HG03045 (cell line): Measurements from ENCODE around the gene CCDC191.

Source experiments
- ATAC-seq: cut with Tn5 transposase; IDR thresholded peaks from one replicate; pipeline ENCODE4 v1.9.1; 2021; ENCODE audit warnings: mild to moderate bottlenecking, moderate library complexity; ENCODE audit not compliant: unreplicated experiment

The CCDC191 gene, protein sequence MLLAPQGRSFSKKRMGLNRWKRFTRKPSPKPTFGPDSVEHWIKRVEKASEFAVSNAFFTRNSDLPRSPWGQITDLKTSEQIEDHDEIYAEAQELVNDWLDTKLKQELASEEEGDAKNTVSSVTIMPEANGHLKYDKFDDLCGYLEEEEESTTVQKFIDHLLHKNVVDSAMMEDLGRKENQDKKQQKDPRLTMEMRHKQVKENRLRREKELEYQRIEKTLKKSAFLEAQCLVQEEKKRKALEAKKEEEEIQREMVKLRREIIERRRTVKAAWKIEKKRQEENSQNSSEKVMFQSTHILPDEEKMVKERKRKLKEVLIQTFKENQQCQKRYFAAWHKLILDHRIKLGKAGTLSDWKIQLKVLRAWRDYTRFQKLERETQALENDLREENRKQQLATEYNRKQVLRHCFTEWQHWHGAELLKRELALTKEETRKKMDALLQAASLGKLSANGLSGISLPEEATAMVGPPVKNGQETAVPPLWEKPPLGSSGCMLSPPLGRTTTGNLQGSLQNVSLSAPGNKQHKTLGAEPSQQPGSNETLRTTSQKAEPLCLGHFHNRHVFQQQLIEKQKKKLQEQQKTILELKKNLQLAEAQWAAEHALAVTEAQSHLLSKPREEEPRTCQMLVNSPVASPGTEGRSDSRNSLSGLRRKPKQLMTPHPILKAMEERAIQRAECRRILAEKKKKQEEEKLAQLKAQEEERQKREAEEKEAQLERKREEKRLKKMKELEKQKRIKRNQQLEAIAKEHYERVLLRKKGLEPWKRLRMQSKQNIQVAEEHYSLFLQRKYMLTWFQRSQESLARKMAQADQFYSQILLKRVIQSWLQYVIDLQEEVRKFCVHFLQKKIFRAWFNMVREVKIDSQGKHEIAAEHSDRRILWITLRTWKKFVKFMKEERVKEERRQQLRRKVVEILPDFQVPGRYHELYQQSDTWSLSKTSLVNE

DNA sequence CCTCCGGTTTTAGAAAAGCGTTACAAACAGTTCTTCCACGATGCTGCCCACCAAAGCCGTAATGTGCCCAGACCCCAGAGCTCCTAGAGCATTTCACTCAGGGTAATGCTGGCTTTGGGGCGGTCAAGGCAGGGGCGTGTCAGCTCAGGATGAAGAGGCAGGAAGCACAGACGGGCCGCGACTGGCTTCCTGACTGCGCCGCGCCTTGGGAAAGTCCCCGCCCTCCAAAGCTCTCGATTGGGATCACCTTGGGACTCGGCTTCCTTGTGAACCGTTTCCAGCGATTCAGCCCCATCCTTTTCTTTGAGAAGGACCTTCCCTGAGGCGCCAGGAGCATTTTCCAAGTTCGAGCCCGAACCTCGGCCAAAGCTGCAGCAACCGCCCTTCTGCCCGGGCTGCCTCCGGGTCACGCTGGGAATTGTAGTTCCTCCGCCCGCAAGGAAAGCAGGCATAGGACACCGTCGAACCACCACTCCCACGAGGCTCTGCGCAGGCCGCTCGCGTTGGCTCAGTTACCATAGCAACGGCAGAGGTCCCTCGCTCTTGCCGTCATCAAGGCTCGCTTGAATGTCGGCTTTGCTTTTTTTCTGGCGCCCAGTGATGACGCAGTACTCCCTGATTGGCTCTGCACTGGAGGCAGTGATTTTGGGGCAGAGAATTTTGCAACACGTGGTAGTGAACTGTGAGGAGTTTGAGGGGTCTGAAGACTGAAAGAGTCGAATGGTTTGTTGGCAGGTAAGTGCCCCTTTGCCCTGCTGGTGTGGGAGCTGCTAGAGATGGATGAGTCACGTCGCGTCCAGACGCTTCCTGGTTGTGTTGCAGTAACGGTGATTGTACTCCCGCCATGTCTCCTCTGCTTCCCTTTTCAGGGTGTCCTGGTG, at the start of gene CCDC191, which contains the start of gene QTRT2:
Gene CCDC191, minus strand, starts transcription at position 397 of the 881 bp plus-strand sequence. Its CDS starts 60 bp downstream, at position 337.
Gene QTRT2, plus strand, starts transcription at position 608 of the 881 bp plus-strand sequence. CDS start 8,521 bp downstream, outside the sequence.
- ATAC-seq, result peak; percentile 99

DNA sequence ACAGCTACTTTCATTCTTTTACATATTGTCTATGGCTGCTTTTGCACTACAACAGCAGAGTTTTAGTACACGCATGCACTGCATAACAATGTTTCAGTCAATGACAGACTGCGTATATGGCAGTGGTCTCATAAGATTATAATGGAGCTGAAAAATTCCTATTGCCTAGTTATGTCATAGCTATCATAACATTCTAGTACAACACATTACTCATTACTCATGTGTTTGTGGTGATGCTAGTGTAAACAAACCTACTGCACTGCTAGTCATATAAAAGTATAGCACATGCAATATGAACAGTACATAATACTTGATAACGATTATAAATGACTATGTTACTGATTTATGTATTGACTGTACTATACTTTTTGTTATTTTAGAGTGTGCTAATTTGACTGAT, 48.1 kb upstream of the CCDC191 start:
- no peak for ATAC-seq

DNA sequence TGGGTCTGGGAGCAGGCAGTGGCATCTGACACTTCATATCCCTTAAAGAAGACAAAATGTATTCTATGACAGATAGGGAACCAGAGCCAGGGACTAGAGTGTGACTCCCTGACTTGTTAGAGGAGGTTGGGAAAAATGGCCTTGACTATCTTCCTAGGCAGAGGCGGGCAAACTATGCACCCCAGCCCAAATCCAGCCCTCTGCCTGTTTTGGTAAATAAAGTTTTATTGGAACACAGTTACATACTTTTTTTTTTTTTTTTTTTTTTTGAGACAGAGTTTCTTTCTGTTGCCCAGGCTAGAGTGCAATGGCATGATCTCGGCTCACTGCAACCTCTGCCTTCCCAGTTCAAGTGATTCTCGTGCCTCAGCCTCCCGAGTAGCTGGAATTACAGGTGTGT, 47.5 kb upstream of the CCDC191 start:
- no peak for ATAC-seq

DNA sequence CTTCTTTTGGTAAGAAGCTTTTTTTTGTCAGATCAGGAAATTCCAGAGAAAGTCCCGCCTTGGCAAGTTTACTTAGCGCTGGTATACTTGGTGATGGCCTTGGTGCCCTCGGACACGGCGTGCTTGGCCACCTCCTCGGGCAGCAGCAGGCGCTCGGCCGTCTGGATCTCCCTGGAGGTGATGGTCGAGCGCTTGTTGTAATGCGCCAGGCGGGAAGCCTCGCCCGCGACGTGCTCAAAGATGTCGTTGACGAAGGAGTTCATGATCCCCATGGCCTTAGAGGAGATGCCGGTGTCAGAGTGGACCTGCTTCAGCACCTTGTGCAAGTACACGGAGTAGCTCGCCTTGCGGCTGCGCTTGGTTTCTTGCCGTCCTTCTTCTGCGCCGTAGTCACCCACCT, 46.9 kb upstream of the CCDC191 start:
- ATAC-seq, result no peak

DNA sequence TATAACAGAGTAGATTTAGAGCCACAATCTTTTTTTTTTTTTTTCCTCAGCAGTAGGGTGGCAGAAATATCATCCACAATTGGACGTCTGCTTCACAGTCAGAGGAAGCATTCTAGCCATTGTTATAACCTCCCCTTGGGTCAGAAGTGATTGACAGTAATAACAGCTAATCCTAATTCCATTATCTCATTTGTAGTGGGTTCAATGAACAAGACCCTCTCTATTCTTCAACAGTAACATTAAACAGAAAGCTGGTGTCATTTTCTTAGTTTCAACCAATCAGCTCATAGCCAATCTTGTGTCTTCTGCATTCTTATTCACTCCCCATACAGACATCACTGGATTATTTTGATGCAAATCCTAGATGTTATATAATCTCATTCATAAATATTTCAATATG, 44.8 kb upstream of the CCDC191 start:
- no peak for ATAC-seq

DNA sequence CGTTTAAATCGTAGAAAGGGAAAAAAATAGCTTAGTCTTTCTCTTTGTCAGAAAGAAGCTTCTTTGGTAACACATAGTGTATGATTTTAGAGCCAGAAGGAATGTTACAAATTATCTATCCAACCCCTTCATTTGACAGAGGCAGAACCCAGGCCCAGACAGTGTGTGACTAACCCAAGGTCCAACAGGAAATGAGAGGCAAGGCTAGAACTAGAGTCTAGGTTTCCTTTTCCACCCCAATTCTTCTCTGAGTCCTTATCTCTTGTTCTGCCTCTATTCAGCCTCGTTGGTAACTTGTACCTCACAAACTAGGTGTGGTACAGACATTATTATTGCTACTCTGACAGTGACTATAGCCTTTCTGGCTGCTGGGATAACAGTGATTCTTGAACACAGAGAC, 39.5 kb upstream of the CCDC191 start:
- no peak for ATAC-seq

DNA sequence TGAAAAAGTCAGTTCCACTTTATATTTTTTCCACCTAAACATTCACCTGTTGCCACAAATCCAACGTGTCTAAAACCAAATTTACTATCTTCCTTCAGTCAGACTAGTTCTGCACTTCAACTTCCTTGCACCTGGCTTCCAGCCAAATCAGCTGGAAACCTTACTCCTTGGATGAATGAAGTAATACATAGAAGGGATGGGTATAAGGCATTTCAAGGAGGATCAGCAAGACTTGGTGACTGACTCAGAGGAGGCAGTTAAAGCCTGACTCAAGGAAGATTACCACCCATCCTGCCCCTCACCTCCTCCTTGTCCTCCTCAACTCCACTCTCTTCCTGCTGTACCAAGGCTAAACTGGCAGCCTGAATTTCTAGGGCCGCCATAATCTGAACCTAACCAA, 37.3 kb upstream of the CCDC191 start:
- ATAC-seq, result no peak

DNA sequence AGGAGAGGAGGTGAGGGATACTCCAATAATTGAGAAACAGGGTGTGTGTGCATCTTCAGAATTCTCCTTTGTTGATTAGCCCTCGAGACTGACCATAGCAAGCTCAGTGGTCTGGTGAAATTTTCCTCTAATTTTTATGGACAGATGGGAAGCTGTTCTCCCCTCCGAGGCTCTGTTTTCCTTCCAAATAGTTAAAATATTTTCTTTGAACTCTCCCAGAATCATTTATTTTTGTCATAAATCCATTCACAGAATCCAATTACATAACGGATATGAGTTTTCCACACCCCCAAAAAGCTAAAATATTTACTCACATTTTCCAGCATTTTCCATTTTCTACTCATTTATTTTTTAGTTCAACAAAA, 36.7 kb upstream of the CCDC191 start:
- no peak for ATAC-seq

DNA sequence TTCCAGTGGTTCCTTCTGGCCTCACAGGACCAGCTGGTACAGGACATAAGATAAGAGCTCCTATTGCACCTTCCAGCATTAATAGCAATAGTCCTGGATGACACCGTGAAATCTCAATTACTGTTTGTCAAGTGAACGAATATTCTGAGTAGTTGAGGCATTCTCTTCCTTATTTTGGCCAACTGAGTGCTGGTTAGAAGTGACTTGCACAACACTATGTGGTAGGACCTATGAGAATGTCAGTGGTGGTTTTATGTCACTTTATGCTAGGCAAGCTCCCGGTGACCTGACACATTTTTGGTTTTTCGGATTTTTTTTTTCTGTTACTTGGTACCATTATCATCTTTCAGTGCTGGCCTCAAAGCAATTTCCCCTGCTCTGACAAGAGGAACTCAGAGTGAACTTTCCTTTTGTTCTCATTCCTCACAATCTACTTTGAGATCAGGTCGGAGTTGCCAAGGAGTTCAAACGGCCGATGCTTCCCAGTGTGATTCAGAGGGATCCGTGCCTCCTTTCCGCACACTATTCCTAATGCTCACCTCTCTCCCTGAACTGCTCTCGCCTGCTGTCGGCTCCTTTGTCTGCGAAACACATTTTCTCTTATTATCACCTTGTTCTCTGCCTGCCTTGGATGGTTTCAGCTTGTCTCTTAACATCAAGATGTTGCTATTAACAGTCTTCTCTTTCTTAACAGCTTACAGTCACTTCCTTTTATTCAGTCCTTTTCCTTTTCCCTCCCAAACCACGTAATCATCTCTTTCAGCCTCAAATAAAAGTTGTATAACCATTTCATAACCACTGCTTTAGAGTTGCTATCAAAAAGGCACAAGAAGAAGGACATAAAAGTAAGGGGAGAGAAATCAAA, 36.1 kb upstream of the CCDC191 start:
- ATAC-seq, result no peak

DNA sequence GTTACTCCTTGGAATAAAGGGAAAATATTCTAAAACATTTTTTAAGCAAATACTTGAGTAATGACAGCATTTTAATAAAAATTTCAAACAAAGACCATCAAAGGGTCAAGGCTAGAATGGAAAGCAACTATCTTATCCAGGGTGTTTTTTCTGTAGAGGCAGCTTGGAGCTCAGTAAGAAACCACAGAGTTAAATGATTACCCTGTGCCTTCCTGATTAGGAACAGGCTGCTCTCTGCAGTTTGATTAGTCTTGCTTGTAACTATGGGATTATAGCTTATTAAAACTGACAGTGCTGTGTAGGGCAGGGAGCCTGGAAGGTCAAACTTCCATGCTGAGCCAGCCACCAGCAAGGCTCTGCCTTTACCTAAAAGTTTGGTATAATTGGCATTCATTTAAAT, 33.3 kb upstream of the CCDC191 start:
- no peak for ATAC-seq

DNA sequence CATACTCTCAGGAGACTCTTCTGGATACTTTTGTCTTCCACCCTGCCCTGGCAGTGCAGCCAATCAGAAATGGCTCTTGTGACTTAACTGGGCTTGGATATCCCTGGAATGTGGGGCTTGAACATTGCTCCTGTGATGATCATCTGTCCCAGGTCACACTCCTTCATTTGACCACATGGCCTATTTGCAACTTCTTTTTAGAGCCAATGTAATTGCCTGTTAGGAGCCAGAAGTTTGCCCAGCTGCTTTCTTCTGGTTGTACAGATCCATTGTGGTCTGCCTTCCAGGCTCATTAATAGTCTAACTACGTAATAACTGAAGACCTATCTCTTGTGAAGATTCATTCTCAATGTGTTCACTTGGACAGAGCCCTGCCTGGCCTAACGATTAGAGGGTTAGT, 30.0 kb upstream of the CCDC191 start:
- no peak for ATAC-seq

DNA sequence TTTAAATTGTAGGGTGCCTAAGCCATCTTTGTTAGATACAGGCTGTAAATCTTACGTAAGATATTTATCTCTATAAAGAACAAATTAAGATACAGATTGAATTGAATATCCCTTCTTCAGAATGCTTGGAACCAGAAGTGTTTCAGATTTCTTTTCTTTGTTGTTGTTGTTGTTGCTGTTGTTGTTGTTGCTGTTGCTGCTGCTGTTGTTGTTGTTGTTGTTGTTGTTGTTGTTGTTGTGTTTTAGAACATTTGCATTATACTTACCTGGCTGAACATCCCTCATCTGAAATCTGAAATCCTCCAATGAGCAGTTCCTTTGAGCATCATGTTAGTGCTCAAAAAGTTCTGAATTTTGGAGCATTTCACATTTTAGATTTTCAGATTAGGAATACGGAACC, 26.8 kb upstream of the CCDC191 start:
- no peak for ATAC-seq

DNA sequence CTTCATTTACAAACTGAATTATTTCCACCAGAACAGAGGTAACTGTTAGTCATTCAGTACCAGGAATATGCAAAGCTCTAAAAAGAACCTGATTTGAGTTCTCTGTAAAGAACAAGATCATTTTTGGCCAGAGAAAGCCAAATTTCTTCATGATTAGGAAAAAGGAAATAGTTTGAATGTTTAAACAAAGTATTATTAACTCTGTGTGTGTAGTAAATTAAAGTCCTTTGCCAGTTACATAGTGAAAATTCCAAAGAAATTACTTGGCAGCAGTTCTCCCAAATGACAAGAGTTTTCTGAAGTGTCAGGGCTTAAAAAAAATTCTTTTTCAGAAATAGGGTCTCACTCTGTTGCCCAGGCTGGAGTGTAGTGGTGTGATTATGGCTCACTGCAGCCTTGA, 24.7 kb upstream of the CCDC191 start:
- no peak for ATAC-seq

DNA sequence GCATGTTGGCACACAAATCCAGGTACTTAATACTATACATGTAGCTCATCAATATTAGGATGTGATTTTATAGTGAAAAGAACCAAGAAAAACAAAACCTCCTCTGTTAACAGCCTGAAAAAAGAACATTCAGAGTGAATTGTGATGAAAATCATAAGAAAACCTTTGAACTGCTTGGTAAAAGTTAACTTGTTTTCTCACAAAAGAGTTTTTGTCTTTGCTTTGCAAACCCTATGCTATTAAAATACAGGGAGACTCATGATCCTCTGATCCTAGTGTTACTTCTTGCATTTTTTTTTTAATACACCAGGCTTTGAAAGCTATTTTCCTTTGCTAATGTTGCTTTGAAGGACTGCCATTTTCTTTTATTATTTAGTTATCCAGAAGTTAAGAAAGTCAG, 23.9 kb upstream of the CCDC191 start:
- ATAC-seq, result no peak

DNA sequence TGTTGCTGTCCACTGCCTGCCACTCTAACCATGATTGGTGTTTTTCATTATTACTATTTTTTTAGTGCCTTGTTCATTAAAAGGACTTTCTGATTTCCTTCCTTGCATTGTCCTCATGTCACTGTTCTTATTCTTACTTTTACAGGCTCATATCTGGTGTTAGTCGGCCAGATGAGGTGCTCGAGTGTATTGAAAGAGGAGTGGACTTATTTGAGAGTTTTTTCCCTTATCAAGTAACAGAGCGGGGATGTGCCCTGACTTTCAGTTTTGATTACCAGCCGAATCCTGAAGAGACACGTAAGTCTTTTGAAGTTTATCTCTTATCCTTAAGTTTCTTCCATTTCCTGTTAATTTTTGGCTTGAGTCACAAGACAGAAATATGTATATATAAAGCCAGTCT, 23.4 kb upstream of the CCDC191 start:
- ATAC-seq, result no peak

DNA sequence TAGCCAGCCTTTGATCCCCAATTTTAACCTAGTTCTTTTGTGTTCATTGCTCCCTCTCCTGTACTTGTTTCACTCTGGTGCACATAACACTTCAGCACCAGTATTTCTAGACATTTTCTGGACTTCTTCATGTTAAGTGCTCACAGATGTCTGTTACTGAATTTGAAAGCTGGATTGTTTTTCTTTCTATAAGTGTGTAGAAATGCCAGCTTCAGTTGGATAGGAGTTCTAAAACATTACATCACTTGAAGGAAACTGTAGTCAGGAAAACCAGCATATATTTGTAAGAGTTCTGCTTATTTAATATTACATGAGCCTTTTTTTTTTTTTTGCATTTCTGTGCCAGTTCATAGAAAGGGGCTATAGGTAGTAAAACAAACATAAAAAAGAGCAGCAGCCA, 21.8 kb upstream of the CCDC191 start:
- ATAC-seq, result no peak

DNA sequence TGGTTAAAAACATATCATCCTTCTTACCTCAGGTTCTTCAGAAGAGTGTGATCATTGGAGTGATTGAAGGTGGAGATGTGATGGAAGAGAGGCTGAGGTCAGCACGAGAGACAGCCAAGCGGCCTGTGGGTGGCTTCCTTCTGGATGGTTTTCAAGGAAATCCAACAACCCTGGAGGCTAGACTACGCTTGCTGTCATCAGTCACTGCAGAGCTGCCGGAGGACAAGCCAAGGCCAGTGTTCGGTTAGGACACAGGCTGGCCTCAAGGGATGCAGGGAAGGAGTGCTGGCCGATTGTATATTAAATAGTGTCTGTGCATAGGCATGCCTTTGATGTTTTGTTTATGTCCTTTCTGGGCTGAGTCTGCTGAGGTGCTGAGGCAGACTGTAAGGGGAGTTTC, 20.4 kb upstream of the CCDC191 start:
- no peak for ATAC-seq

DNA sequence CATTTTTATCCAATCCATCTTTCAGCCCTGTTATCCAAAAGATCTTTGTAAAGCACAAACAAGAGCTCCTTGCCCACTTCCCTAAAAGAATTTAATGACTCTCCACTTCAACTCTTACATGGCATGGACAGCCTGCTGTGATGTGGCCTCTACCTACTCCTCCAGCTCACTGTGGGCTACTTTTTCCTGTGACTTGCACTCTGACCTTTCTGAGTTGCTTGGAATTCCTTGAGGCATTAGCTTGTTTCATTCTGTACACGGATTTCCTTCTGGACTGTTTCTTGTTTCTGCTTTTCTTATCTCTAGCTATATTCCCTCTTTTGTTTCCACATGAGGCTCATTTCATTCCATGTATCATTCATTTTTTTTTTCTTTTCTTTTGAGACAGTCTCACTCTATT, 15.5 kb upstream of the CCDC191 start:
- ATAC-seq, result no peak

DNA sequence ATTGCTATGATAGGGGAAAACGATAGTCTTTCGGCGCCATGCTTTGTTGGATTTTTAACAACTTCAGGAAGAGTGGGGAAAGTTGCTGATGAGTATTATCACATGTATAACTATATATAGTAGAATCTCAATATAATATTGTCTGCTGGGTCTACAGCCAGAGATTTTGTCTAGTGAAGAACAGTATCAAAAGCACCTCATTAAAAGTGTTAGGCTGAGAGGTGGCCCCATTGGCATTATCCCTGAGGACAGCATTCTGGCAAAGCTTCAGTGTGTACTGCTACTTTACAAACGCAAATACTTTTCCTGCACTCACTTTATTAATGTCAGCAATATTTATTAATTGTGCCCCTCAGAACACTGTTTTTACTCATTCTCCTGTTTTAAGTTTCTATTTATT, 12.0 kb upstream of the CCDC191 start:
- ATAC-seq, result no peak

DNA sequence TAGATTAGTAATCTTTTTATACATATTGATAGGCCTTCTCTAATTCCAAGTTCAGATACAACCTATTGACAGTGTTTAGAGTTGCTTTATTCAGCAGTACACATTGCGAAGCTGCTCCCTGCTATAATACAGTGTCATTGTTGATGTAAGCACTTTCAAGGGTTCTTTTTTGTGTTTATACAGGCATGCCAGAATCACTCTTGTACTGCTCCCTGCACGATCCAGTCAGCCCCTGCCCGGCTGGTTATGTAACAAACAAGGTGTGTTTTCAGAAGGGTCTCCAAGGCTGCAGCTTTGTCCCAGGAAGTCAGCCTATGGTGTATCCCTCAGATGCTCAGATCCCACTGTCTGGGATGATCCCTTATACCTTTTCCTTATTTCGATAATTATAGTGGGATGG, 11.5 kb upstream of the CCDC191 start:
- no peak for ATAC-seq
